Measurements from ENCODE around the gene CHORDC1.

DNA sequence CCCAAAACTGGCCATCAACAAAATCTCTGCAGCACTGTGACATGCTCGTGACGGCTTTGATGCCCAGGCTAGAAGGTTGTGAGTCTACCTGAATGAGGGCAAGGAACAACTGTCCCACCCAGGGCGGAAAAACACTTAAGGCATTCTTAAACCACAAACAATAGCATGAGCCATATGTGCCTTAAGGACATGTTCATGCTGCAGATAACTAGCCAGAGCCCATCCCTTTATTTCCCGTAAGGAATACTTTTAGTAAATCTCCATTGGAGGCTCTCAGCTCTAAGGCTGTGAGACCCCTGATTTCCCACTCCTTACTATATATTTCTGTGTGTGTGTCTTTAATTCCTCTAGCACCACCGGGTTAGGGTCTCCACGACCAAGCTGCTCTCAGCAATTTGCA, 3.4 kb downstream of the CHORDC1 start:
- TF ChIP-seq CEBPB (IDR thresholded peaks at IDR 0.05; ENCODE audit: low read depth, low read length), result no peak
- TF ChIP-seq POLR2AphosphoS5 (IDR thresholded peaks at IDR 0.05; ENCODE audit: low read depth, low read length), result no peak
- no peak for TF ChIP-seq YY1 (IDR thresholded peaks at IDR 0.05; ENCODE audit: low read depth, low read length)
- no peak for TF ChIP-seq CREB1 (IDR thresholded peaks at IDR 0.05)
- no peak for TF ChIP-seq MAFK (IDR thresholded peaks at IDR 0.05; ENCODE audit: low read depth, low read length)
- TF ChIP-seq TAF1 (IDR thresholded peaks at IDR 0.05; ENCODE audit: low read depth, low read length), result no peak
- TF ChIP-seq MAX (IDR thresholded peaks at IDR 0.05), result no peak
- no peak for TF ChIP-seq EZH2 (IDR thresholded peaks at IDR 0.05; ENCODE audit: low read depth, low read length, severe bottlenecking)
- TF ChIP-seq CBX8 (IDR thresholded peaks at IDR 0.05; ENCODE audit: borderline replicate concordance, low read depth, low read length), result no peak
- TF ChIP-seq CTCF (IDR thresholded peaks at IDR 0.05; ENCODE audit: control extremely low read depth in 1 of 3, insufficient read depth in 1 of 3, low read depth in 1 of 3, low read length in 3 of 3), result no peak
- no peak for TF ChIP-seq EP300 (IDR thresholded peaks at IDR 0.05; ENCODE audit: borderline replicate concordance in 1 of 2, low read depth in 2 of 2, low read length in 2 of 2)
- no peak for TF ChIP-seq POLR2A (IDR thresholded peaks at IDR 0.05; ENCODE audit: control extremely low read depth in 1 of 2, low read depth in 2 of 2, low read length in 2 of 2)
- TF ChIP-seq BRCA1 (IDR thresholded peaks at IDR 0.05; ENCODE audit: low read depth, low read length), result no peak
